ENCODE data around the gene SH3PXD2A.

DNA sequence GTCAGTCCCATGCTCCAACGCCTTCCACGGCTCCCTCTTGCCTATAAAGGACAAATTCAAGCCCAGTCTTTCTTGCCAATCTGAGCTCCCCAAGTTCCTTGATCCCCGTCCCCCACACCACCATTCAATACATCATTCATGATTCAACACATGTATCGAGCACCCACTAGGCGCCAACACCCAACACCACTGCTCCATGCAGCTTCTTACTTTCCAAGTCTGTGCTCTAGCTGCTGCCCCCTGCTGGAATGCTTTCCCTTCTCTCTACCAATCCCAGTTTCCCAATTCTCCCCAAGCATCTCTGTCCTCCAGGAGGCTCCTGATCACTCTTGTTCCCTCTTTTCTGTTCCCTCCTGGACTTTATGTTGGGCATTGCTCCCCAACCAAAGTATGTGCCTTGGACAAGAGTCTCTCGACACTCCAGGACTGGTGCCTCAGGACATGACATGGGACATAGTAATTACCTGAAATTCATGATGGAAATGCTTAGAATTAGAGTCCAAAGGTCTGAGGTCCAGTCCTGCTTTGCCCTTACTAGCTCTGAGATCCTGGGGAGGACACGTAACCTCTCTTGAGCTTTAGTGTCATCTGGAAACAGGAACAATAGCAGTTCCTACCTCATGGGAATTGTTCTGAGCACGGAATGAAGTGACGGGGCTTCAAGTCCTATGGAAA is 189.2 kb downstream of the SH3PXD2A start:
- peak; percentile 32 for TF ChIP-seq CTCF (IDR thresholded peaks at IDR 0.05; ENCODE audit: insufficient read depth, low read depth, low read length)
- TF ChIP-seq EZH2 (IDR thresholded peaks at IDR 0.05; ENCODE audit: insufficient read depth, low read length): no peak
